Measurements from ENCODE around the gene GNAT1.

- TF ChIP-seq POLR2A (IDR thresholded peaks at IDR 0.05) (no peak), CTCF (IDR thresholded peaks at IDR 0.05) (no peak)
Observed at GRCh38 chr3:50242381-50242770, 51.0 kb downstream of the GNAT1 start.
